Small intestine (tissue), 7 donors: ENCODE data around the gene SPINK6. TPM values are rescaled to one million over a fixed set of nuclear protein-coding genes. Genes with fewer than 3 reads are reported as not detected.

Experiments
- DNase-seq, 2 donors: peaks; one replicate each; pipeline versions ENCODE4 v3.0.0 to v3.0.0-alpha.2; 2013
- FAIRE-seq: peaks from 2 replicates; lab custom pipeline; 2012; peaks lifted over from hg19 to GRCh38; lab: Jason Lieb, UNC
- H3K27ac ChIP-seq, 3 donors: one replicate each; pipeline ENCODE4 v1.5.1; 2013; ENCODE audit warnings: low read length in 2 of 3, mild to moderate bottlenecking in 2 of 3, control low read depth in 1 of 3, inconsistent platforms in 1 of 3, low read depth in 1 of 3, moderate library complexity in 1 of 3
- H3K27me3 ChIP-seq, 3 donors: one replicate each; pipeline ENCODE4 v1.6.1; 2013; ENCODE audit warnings: low read length in 3 of 3, inconsistent platforms in 1 of 3; ENCODE audit not compliant: control insufficient read depth in 3 of 3, insufficient read depth in 3 of 3
- H3K36me3 ChIP-seq, 3 donors: one replicate each; pipeline ENCODE4 v1.6.1; 2013; ENCODE audit warnings: low read length in 3 of 3, inconsistent platforms in 1 of 3, low read depth in 1 of 3, mild to moderate bottlenecking in 1 of 3, moderate library complexity in 1 of 3; ENCODE audit not compliant: control insufficient read depth in 3 of 3, insufficient read depth in 2 of 3
- H3K4me1 ChIP-seq, 3 donors: one replicate each; pipeline ENCODE4 v1.6.1; 2013; ENCODE audit warnings: low read length in 2 of 3, inconsistent platforms in 1 of 3, low read depth in 1 of 3, mild to moderate bottlenecking in 1 of 3, moderate library complexity in 1 of 3; ENCODE audit not compliant: control insufficient read depth in 3 of 3, insufficient read depth in 2 of 3
- H3K4me3 ChIP-seq, 3 donors: one replicate each; pipeline ENCODE4 v1.5.1; 2013; ENCODE audit warnings: low read length in 3 of 3, control low read depth in 1 of 3, inconsistent platforms in 1 of 3, low read depth in 1 of 3, mild to moderate bottlenecking in 1 of 3, moderate library complexity in 1 of 3
- H3K9me3 ChIP-seq, 2 donors: one replicate each; pipeline ENCODE4 v1.6.1; 2013; ENCODE audit warnings: low read depth in 1 of 2, low read length in 1 of 2; ENCODE audit not compliant: control insufficient read depth in 2 of 2, insufficient read depth in 1 of 2
- WGBS, 3 donors: extraction: QIAGEN DNeasy Blood & Tissue Kit; methylation state at CpG; one replicate each; pipeline ENCODE4 v1.1.7; 2013; 5-methylcytosine and 5-hydroxymethylcytosine counted together
- polyA plus RNA-seq, 4 donors: library from polyadenylated mRNA; stranded (reverse) in 3 of 4; unstranded in 1 of 4; fragments of 200-250 nt in 3 of 4; fragments of 120-200 nt in 1 of 4; gene quantifications; one replicate each; pipeline versions ENCODE4 v1.2.1 to v1.2.3, GENCODE V29; 2013
- donor health status: healthy with polysubstance abuse.
- donor health status: control.
- donor health status: control.
- donor health status: Bipolar disorder and iron deficiency.
- donor health status: healthy.

Gene SPINK6
- polyA plus RNA-seq, 4 donors = not detected

- no peaks in the 10 kb centered on the region for H3K9me3 ChIP-seq
- no peaks in the 10 kb centered on the region for H3K4me1 ChIP-seq
- no peak for FAIRE-seq
- no peak for DNase-seq
- no peaks in the 10 kb centered on the region for H3K27me3 ChIP-seq
- H3K36me3 ChIP-seq = no peaks in the 10 kb centered on the region
- no peak overlapping the region for H3K4me3 ChIP-seq
- no peak overlapping the region for H3K27ac ChIP-seq
- WGBS, 3 donors = 91 to 93% (median 93%) methylated on average over 7 of the region's 7 CpGs
Observed at GRCh38 chr5:148230240-148230639, 27.4 kb downstream of the SPINK6 start.

- Histone ChIP-seq H3K4me3 (no peak overlapping the region), H3K27ac (no peak overlapping the region), H3K36me3 (no peaks in the 10 kb centered on the region), H3K4me1 (no peaks in the 10 kb centered on the region), H3K9me3 (no peaks in the 10 kb centered on the region), H3K27me3 (peaks cover 0 to 2% (median 0%) of the 10 kb centered on the region in 3 donors)
- WGBS, 3 donors = 12 to 47% (median 28%) methylated on average over 4 of the region's 4 CpGs
- no peak for FAIRE-seq
- DNase-seq = peak in 1 of 2 donors; percentile 44
Observed at GRCh38 chr5:148237785-148238417, 35.1 kb downstream of the SPINK6 start.

GRCh38 chr5:148238418-148238794, 35.6 kb downstream of the SPINK6 start, which contains the start of gene MARCOL:
Gene MARCOL, plus strand, starts transcription at chr5:148238525. Its CDS starts 73 bp downstream, at chr5:148238598.
- Histone ChIP-seq H3K4me3 (no peak within 1 kb of the TSS), H3K9me3 (no peaks in the 10 kb centered on the region)

GRCh38 chr5:148248894-148249293, 46.1 kb downstream of the SPINK6 start:
- no peak for DNase-seq
- no peaks in the 10 kb centered on the region for H3K27me3 ChIP-seq
- H3K27ac ChIP-seq = no peak overlapping the region
- H3K9me3 ChIP-seq = no peaks in the 10 kb centered on the region
- H3K36me3 ChIP-seq = no peaks in the 10 kb centered on the region
- no peak for FAIRE-seq
- 78 to 89% (median 84%) methylated on average over 2 of the region's 2 CpGs for WGBS, 3 donors
- H3K4me1 ChIP-seq = no peaks in the 10 kb centered on the region
- H3K4me3 ChIP-seq = no peak overlapping the region

More at GRCh38 chr5:148238418-148238794, 35.6 kb downstream of the SPINK6 start, which contains the start of gene MARCOL:
- H3K27me3 ChIP-seq = peaks cover 0 to 2% (median 0%) of the 10 kb centered on the region in 3 donors
- DNase-seq (no peak), FAIRE-seq (no peak)
- no peak within 1 kb of the TSS for H3K27ac ChIP-seq
- H3K4me1 ChIP-seq = no peaks in the 10 kb centered on the region
- 43 to 47% (median 46%) methylated on average over 2 of the region's 2 CpGs for WGBS, 3 donors
- H3K36me3 ChIP-seq = no peaks in the 10 kb centered on the region

- Histone ChIP-seq H3K27me3 (no peaks in the 10 kb centered on the region), H3K27ac (no peak overlapping the region), H3K4me1 (no peaks in the 10 kb centered on the region), H3K4me3 (no peak overlapping the region), H3K9me3 (peaks cover 0 to 8% of the 10 kb centered on the region in 2 donors), H3K36me3 (no peaks in the 10 kb centered on the region)
- FAIRE-seq (no peak), DNase-seq (no peak)
Observed at GRCh38 chr5:148255456-148255855, 52.6 kb downstream of the SPINK6 start.

- no peaks in the 10 kb centered on the region for H3K4me1 ChIP-seq
- no peaks in the 10 kb centered on the region for H3K27me3 ChIP-seq
- WGBS, 3 donors = 64 to 71% (median 67%) methylated on average over 2 of the region's 2 CpGs
- no peak overlapping the region for H3K4me3 ChIP-seq
- no peak overlapping the region for H3K27ac ChIP-seq
- DNase-seq = no peak
- FAIRE-seq = no peak
- H3K36me3 ChIP-seq = no peaks in the 10 kb centered on the region
- H3K9me3 ChIP-seq = peaks cover 0 to 8% of the 10 kb centered on the region in 2 donors
Observed at GRCh38 chr5:148259288-148259687, 56.4 kb downstream of the SPINK6 start.

- H3K27me3 ChIP-seq = no peaks in the 10 kb centered on the region
- H3K36me3 ChIP-seq = no peaks in the 10 kb centered on the region
- FAIRE-seq (no peak), DNase-seq (no peak)
- no peak overlapping the region for H3K4me3 ChIP-seq
- no peaks in the 10 kb centered on the region for H3K4me1 ChIP-seq
- peaks cover 0 to 8% of the 10 kb centered on the region in 2 donors for H3K9me3 ChIP-seq
- no peak overlapping the region for H3K27ac ChIP-seq
Observed at GRCh38 chr5:148261221-148261620, 58.4 kb downstream of the SPINK6 start.
